T-helper 2 cell treated with Interferon-gamma antibody and Interleukin-4, amounts not matched to agents 5 μg/mL and 100 μg/mL, for 36 hours (primary cell): ENCODE measurements around the gene INTS3.
"Not testable (repeated sequence)": the region's sequence is repeated elsewhere in the genome, so short reads cannot be mapped to it uniquely, and the experiment has no call there.

ENCODE experiments used
- DNase-seq: peaks from one replicate; pipeline ENCODE4 v3.0.0; 2021; ENCODE audit warnings: low spot score
- H3K27ac Mint-ChIP-seq: one replicate; pipeline ENCODE4 v1.8.0; 2021; ENCODE audit warnings: mild to moderate bottlenecking, mixed read lengths
- H3K27me3 Mint-ChIP-seq: one replicate; pipeline ENCODE4 v1.8.0; 2021; ENCODE audit warnings: low read depth, mixed read lengths
- H3K36me3 Mint-ChIP-seq: one replicate; pipeline ENCODE4 v1.8.0; 2021; ENCODE audit warnings: low read depth, mixed read lengths
- H3K4me1 Mint-ChIP-seq: one replicate; pipeline ENCODE4 v1.8.0; 2021; ENCODE audit warnings: low read depth, mixed read lengths
- H3K4me3 Mint-ChIP-seq: one replicate; pipeline ENCODE4 v1.8.0; 2022; ENCODE audit warnings: mild to moderate bottlenecking, moderate library complexity, mixed read lengths
- H3K9me3 Mint-ChIP-seq: one replicate; pipeline ENCODE4 v1.8.0; 2021; ENCODE audit warnings: mixed read lengths

Gene INTS3

DNA sequence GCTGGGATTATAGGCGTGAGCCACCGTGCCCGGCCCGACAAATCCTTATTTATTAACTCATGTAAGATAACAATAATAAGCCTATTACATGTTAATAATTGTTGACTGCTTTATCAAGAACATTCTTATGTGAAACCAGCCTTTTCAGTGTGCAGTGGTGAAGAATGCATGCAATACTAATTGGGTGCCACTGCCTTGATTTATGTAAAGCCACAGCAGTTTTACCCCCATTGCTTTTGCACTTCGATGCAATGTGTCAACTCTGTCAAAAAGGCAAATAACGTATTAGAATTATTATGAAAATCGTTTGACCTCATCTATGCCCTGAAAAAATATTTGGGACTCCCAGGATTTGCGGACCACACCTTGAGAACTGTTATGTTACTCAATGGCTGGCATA is 31.1 kb upstream of the INTS3 start:
- H3K4me3 Mint-ChIP-seq: no peak overlapping the region
- no peaks in the 10 kb centered on the region for H3K27me3 Mint-ChIP-seq
- no peaks in the 10 kb centered on the region for H3K9me3 Mint-ChIP-seq
- H3K4me1 Mint-ChIP-seq: peaks cover 2% of the 10 kb centered on the region
- H3K27ac Mint-ChIP-seq: no peak overlapping the region
- DNase-seq: no peak
- H3K36me3 Mint-ChIP-seq: no peaks in the 10 kb centered on the region

GRCh38 chr1:153697191-153698019 is 30.4 kb upstream of the INTS3 start:
- Mint-ChIP-seq H3K36me3 (no peaks in the 10 kb centered on the region), H3K4me1 (peaks cover 2% of the 10 kb centered on the region), H3K4me3 (no peak overlapping the region), H3K9me3 (no peaks in the 10 kb centered on the region), H3K27ac (no peak overlapping the region), H3K27me3 (no peaks in the 10 kb centered on the region)
- no peak for DNase-seq

- Mint-ChIP-seq H3K36me3 (no peaks in the 10 kb centered on the region), H3K9me3 (no peaks in the 10 kb centered on the region), H3K4me1 (peaks cover 2% of the 10 kb centered on the region), H3K27me3 (no peaks in the 10 kb centered on the region), H3K27ac (no peak overlapping the region), H3K4me3 (no peak overlapping the region)
- no peak for DNase-seq
Measured at GRCh38 chr1:153698020-153698922, 29.6 kb upstream of the INTS3 start.

DNA sequence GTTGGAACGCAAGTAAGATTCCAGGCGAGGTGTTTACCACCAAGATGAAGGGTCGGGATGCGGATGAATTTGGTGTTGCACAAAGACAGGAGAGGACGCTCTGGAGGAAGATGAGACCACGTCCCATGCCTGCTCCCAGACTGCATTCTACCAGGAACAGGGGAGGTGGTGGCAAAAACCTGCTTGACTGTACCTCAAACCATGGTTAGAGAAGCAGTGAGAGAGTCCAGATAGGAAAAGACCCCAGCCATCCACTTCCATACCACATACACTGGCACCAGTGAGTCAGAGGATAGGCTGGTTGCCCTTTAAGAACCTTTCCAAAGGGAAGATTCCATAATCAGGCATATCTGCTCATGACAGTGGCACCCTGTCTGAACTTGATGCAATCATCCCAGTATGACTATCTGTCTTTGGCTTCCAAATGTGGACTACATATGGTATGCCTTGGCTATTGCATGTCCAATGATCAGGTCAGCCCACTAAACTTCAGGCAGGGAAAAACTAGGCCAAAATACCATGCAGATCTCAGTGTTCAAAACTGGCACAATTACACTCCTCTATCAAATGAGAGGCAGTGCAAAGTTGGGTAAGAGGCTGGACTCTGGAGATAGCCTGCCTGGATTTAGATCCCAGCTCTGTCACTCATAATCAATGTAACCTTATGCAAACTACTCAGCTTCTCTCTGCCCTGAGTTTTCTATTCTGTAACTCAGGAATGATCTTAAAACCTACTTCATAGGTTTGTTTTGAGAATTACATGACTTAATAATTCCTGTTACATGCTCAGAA is 28.7 kb upstream of the INTS3 start:
- peaks cover 2% of the 10 kb centered on the region for H3K4me1 Mint-ChIP-seq
- no peak overlapping the region for H3K4me3 Mint-ChIP-seq
- no peaks in the 10 kb centered on the region for H3K27me3 Mint-ChIP-seq
- DNase-seq: no peak
- H3K36me3 Mint-ChIP-seq: no peaks in the 10 kb centered on the region
- H3K9me3 Mint-ChIP-seq: no peaks in the 10 kb centered on the region
- H3K27ac Mint-ChIP-seq: no peak overlapping the region

DNA sequence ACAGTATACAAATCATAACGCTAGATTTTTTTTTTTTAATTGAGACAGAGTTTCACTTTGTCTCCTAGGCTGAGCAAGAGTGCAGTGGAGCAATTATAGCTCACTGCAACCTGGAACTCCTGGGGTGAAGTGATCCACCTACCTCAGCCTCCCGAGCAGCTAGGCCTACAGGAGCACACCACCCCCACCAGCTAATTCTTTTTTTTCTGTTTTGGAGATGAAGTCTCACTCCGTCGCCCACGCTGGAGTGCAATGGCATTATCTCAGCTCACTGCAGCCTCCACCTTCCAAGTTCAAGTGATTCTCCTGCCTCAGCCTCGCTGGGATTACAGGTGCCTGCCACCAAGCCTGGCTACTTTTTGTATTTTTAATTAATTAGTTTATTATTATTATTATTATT is 28.1 kb upstream of the INTS3 start:
- Mint-ChIP-seq H3K27ac (no peak overlapping the region), H3K4me1 (peaks cover 2% of the 10 kb centered on the region), H3K9me3 (no peaks in the 10 kb centered on the region), H3K4me3 (no peak overlapping the region), H3K36me3 (no peaks in the 10 kb centered on the region), H3K27me3 (no peaks in the 10 kb centered on the region)
- DNase-seq: no peak

DNA sequence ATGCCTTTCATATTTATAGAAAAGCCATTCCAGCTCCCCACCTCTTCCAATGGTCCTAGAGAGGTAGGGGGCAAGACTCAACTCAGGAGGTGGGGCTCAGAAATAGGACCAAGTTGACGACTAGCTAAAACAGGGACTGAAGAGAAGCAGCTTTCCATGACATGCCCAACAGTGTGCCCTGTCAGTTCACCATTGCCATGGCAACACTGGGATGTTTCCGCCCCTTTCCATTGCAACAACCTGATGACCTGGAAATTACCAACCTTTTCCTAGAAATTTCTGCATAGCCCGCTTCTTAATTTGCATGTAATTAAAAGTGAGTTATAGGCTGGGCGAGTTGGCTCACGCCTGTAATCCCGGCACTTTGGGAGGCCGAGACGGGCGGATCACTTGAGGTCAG is 22.4 kb upstream of the INTS3 start:
- no peak overlapping the region for H3K4me3 Mint-ChIP-seq

GRCh38 chr1:153711026-153711425 is 16.8 kb upstream of the INTS3 start:
- no peaks in the 10 kb centered on the region for H3K9me3 Mint-ChIP-seq
- H3K4me1 Mint-ChIP-seq: no peaks in the 10 kb centered on the region
- peaks cover 7% of the 10 kb centered on the region for H3K27me3 Mint-ChIP-seq
- no peaks in the 10 kb centered on the region for H3K36me3 Mint-ChIP-seq
- H3K4me3 Mint-ChIP-seq: no peak overlapping the region
- no peak overlapping the region for H3K27ac Mint-ChIP-seq
- no peak for DNase-seq

More for the DNA sequence above, 22.4 kb upstream of the INTS3 start:
- DNase-seq: no peak
- H3K27ac Mint-ChIP-seq: no peak overlapping the region
- no peaks in the 10 kb centered on the region for H3K27me3 Mint-ChIP-seq
- no peaks in the 10 kb centered on the region for H3K36me3 Mint-ChIP-seq
- H3K4me1 Mint-ChIP-seq: no peaks in the 10 kb centered on the region
- H3K9me3 Mint-ChIP-seq: no peaks in the 10 kb centered on the region

- H3K27ac Mint-ChIP-seq, H3K36me3 Mint-ChIP-seq, H3K4me1 Mint-ChIP-seq, DNase-seq, H3K4me3 Mint-ChIP-seq, H3K9me3 Mint-ChIP-seq, H3K27me3 Mint-ChIP-seq: not testable (repeated sequence)
Measured at GRCh38 chr1:153716211-153716610, 11.6 kb upstream of the INTS3 start.

DNA sequence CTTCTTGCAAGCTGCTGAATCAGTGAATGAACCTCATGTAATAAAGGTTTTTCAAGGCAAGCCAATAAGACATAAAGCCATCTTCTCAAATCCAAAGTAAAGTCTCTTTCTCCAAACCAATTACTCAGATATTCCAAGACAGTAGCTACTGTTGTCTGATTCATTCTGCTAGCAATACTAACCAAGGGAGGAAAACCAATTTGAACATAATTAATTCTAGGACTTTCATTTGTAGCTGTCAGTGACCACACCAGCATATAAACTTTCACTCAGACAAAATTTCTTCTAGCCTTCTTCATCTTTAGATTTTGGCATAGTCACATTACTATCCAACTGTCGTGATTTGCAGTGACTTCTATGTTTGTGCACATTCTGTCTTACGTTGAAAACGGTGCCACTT is 10.5 kb upstream of the INTS3 start:
- Mint-ChIP-seq H3K27me3 (peaks cover 9% of the 10 kb centered on the region), H3K27ac (no peak overlapping the region), H3K9me3 (no peaks in the 10 kb centered on the region), H3K36me3 (no peaks in the 10 kb centered on the region), H3K4me1 (peaks cover 1% of the 10 kb centered on the region), H3K4me3 (no peak overlapping the region)
- no peak for DNase-seq

DNA sequence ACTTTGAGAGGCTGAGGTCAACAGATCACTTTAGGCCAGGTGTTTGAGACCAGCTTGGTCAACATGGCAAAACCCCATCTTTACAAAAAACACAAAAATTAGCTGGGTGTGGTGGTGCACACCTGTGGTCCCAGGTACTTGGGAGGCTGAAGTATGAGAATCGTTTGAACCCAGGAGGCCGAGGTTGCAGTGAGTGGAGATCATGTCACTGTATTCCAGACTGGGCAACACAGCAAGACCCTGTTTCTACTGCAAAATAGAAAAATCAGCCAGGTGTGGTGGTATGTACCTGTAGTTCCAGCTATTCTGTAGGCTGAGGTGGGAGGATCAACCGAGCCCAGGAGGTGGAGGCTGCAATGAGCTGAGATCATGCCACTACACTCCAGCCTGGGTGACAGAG is 4.2 kb upstream of the INTS3 start:
- no peaks in the 10 kb centered on the region for H3K27me3 Mint-ChIP-seq
- H3K4me3 Mint-ChIP-seq: no peak overlapping the region
- H3K9me3 Mint-ChIP-seq: no peaks in the 10 kb centered on the region
- H3K4me1 Mint-ChIP-seq: peaks cover 10% of the 10 kb centered on the region
- DNase-seq: no peak
- H3K36me3 Mint-ChIP-seq: no peaks in the 10 kb centered on the region
- H3K27ac Mint-ChIP-seq: no peak overlapping the region

GRCh38 chr1:153724634-153725033 is 3.2 kb upstream of the INTS3 start:
- peaks cover 19% of the 10 kb centered on the region for H3K4me1 Mint-ChIP-seq
- not testable (repeated sequence) for H3K36me3 Mint-ChIP-seq, H3K27me3 Mint-ChIP-seq, H3K27ac Mint-ChIP-seq, DNase-seq, H3K9me3 Mint-ChIP-seq, H3K4me3 Mint-ChIP-seq

DNA sequence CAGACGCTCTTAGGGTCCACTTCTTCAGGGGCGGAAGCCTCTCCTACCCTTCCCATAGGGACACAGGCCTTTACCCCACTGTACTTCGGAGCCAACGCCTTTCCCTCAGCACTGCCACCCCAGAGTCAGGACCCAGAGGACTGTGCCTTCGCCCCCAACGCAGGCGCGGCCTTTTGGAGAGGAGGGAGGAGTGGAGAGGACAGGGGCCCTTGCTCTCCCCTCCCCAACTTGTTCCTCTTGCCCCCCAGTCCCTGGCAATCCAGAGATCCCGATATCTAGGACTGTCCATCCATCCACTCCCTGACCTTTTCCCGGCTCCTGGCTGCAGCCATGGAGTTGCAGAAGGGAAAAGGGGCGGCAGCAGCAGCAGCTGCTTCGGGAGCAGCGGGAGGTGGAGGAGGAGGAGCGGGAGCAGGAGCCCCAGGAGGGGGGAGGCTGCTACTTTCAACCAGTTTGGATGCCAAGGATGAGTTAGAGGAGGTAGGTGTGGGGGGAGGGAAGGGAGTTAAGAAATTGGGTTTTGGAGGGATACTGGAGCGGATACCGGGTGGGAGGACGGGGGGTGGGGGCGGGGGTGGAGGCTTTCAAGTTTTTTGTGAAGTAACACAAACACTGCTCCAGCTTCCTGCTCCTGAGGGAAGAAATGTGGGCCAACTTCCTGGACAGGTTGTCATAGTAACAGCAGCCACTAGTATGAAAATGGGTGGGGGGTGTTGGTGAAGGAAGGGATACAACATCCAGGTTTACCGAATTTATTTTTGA is 636 bp downstream of the INTS3 start:
- Mint-ChIP-seq H3K4me3 (peak overlapping the region; percentile 93), H3K9me3 (no peaks in the 10 kb centered on the region), H3K4me1 (peaks cover 28% of the 10 kb centered on the region), H3K36me3 (peaks cover 20% of the 10 kb centered on the region), H3K27ac (peak overlapping the region; percentile 95), H3K27me3 (no peaks in the 10 kb centered on the region)
- no peak for DNase-seq

GRCh38 chr1:153730468-153730988 is 2.7 kb downstream of the INTS3 start:
- Mint-ChIP-seq H3K9me3 (no peaks in the 10 kb centered on the region), H3K4me3 (peak overlapping the region; percentile 52), H3K36me3 (peaks cover 23% of the 10 kb centered on the region), H3K4me1 (peaks cover 28% of the 10 kb centered on the region), H3K27me3 (no peaks in the 10 kb centered on the region), H3K27ac (peak overlapping the region; percentile 12)
- DNase-seq: no peak
